LNCaP clone FGC (cell line): ENCODE results near the gene LYSMD2.

ENCODE experiments used
- DNase-seq: peaks from one replicate; pipeline ENCODE4 v3.0.0-alpha.2; 2011; ENCODE audit warnings: low read depth
- H3K4me3 ChIP-seq: 2 replicates; pipeline ENCODE4 v1.5.1; 2011; ENCODE audit warnings: mild to moderate bottlenecking, low read depth, low read length, control low read depth
- TF ChIP-seq, protein P1 (sequence below): IDR thresholded peaks from 2 replicates; pipeline ENCODE4 v1.5.1; 2012; ENCODE audit warnings: mild to moderate bottlenecking; ENCODE audit not compliant: control insufficient read depth, insufficient read depth; ENCODE audit errors: extremely low read depth

The LYSMD2 gene

DNA sequence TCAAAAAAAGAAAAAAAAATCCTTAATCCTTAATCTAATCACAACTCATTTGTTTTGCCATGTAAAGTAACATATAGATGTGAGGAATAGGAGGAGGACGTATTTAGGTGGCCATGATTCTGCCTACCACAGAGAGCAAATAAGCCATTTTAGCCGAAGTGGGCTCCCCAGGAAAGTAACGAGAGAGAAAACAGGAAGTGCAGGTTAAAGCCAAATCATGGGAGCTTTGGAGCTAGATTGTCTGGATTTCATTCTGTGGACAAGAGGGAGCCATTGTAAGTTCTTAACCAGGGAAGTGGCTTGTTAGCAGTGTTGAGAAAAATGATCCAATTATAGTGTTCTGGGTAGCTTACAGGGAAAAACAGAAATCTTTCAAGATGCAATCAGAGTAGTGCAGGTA, 23.4 kb upstream of the LYSMD2 start:
- DNase-seq, result no peak
- TF ChIP-seq, protein P1, sequence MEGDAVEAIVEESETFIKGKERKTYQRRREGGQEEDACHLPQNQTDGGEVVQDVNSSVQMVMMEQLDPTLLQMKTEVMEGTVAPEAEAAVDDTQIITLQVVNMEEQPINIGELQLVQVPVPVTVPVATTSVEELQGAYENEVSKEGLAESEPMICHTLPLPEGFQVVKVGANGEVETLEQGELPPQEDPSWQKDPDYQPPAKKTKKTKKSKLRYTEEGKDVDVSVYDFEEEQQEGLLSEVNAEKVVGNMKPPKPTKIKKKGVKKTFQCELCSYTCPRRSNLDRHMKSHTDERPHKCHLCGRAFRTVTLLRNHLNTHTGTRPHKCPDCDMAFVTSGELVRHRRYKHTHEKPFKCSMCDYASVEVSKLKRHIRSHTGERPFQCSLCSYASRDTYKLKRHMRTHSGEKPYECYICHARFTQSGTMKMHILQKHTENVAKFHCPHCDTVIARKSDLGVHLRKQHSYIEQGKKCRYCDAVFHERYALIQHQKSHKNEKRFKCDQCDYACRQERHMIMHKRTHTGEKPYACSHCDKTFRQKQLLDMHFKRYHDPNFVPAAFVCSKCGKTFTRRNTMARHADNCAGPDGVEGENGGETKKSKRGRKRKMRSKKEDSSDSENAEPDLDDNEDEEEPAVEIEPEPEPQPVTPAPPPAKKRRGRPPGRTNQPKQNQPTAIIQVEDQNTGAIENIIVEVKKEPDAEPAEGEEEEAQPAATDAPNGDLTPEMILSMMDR, result no peak

DNA sequence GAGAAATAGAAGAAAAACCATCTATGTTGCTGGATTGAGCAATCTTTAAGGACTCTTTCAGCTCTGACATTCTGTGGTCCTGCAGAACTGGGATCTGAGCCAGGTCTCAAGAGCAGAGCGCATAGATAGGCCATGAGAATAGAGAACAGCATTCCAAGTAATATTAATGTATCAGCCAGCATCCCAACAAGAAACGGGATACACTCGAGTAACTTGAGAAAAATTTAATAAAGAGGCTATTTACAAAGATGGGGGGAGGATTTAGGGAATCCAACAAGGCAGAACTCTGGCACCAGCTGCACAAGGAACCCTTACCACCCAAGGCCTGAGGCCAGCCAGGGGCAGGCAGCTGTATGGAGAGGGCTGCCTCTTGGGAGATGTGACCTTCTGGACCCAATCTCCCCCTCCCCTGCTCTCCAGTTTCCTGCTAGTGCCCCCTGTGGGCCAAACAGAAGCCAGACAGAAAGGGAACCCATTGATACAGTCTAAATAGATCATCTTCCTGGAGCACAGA, 22.2 kb upstream of the LYSMD2 start:
- no peak for DNase-seq
- no peak overlapping the region for H3K4me3 ChIP-seq
- TF ChIP-seq, protein P1, result no peak

More for the DNA sequence above, 23.4 kb upstream of the LYSMD2 start:
- no peak overlapping the region for H3K4me3 ChIP-seq

DNA sequence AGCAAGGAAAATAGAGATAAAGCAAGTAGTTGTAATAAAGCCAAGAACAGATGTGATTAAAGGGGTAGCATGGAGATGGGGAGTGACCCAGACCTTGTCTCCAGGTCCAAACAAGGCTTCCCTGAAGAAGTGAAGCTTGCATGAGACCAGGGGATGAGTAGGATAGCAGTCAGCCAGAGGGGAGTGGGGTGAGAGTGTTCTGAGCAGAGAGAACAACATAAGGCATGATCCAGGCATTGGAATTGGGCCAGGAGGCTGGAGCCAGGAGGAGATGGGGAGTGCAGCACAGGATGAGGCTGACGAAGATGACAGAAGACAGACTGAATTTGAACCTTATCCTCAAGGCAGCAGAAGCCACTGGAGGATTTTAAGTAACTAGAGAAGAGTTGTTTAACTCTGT, 21.2 kb upstream of the LYSMD2 start:
- DNase-seq, result no peak

DNA sequence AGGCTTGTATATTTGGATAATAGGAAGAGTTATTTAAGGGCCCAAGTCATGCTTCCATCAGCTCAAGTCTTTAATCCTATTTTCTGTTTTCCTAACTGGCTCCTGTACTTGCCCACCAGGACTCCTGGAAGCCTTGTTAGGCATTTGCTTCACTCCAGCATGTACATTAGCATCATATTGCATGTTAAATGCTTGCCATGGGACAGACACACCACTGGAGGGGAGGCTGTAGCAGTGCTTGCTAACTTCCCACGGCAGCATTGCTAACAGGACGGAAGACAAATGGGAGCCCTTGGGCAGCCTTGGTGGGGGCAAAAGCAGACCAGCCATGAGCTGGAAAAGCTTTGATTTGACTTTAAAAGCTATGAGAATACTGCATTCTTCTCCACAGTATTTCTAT, 20.0 kb upstream of the LYSMD2 start:
- DNase-seq, result no peak
- TF ChIP-seq, protein P1, result no peak
- no peak overlapping the region for H3K4me3 ChIP-seq

More for the DNA sequence above, 21.2 kb upstream of the LYSMD2 start:
- no peak overlapping the region for H3K4me3 ChIP-seq
- TF ChIP-seq, protein P1, result no peak

DNA sequence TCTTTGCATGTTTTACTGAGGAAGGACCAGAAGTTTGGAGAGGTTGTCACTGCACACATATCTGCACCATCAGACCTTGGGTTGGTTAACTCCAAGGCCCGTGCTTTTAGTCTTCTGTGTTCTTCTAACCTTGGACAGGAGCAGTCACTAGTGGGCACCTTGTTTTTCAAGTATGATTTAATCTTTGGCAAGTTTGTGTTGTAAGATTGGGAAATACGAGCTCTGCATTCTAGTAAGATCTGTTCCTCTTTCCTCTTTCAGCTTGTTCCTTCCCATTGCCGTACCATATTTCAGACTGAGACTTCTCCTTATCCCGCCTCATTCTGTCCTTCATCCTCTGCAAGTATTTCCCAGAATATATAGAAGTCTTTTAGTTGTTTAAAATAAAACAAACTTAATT, 19.0 kb upstream of the LYSMD2 start:
- no peak overlapping the region for H3K4me3 ChIP-seq

DNA sequence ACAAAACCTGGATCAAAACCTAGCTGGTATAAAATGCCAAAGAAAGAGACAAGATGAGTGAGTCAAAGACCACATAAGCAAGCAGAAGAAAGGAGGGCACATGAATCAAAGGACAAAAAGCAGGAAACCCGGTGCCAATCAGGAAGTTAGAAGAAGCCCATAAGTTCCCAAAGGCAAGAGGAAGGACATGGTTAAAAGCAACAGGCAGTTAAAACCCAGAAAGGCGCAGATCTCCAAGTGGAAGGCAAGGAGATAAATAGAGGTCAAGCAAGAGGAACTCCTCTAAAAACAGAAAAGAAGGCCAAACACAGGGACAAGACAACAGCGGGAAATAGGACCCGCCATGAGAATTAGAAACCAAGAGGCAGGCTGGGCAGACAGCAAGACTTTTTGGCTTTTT, 18.3 kb upstream of the LYSMD2 start:
- no peak overlapping the region for H3K4me3 ChIP-seq
- DNase-seq, result no peak
- TF ChIP-seq, protein P1, result no peak

More for the DNA sequence above, 19.0 kb upstream of the LYSMD2 start:
- TF ChIP-seq, protein P1, result no peak
- DNase-seq, result no peak

DNA sequence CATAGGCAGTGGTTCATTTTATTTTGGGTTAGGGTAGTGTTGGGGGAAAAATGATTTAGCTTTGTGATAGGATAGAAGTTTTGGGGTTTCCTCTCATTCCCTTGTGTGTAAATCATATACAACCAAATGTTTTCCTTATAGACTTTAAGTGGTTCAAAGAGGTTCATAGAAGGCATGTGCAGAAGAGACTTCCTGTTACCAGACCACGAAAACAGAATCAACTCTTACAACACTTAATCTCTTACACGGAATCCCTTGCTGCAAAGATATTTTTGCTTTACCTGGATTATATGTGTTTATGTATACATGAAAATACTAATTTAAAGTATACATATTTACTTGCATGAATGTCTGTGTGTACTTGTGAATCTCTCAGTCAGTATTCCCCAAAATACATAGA, 16.8 kb upstream of the LYSMD2 start:
- no peak overlapping the region for H3K4me3 ChIP-seq
- TF ChIP-seq, protein P1, result no peak
- DNase-seq, result no peak
